Measurements from ENCODE around the gene PAQR4. TPM values are rescaled to one million over a fixed set of nuclear protein-coding genes. Genes with fewer than 3 reads are reported as not detected.

The PAQR4 gene
- total and polyA plus RNA-seq, 2 of the 13 experiments (the other 11 are each of a cell fraction or from before 2014, with no cell fraction given): 15.9 to 24.8 TPM

- TF ChIP-seq, protein P1, sequence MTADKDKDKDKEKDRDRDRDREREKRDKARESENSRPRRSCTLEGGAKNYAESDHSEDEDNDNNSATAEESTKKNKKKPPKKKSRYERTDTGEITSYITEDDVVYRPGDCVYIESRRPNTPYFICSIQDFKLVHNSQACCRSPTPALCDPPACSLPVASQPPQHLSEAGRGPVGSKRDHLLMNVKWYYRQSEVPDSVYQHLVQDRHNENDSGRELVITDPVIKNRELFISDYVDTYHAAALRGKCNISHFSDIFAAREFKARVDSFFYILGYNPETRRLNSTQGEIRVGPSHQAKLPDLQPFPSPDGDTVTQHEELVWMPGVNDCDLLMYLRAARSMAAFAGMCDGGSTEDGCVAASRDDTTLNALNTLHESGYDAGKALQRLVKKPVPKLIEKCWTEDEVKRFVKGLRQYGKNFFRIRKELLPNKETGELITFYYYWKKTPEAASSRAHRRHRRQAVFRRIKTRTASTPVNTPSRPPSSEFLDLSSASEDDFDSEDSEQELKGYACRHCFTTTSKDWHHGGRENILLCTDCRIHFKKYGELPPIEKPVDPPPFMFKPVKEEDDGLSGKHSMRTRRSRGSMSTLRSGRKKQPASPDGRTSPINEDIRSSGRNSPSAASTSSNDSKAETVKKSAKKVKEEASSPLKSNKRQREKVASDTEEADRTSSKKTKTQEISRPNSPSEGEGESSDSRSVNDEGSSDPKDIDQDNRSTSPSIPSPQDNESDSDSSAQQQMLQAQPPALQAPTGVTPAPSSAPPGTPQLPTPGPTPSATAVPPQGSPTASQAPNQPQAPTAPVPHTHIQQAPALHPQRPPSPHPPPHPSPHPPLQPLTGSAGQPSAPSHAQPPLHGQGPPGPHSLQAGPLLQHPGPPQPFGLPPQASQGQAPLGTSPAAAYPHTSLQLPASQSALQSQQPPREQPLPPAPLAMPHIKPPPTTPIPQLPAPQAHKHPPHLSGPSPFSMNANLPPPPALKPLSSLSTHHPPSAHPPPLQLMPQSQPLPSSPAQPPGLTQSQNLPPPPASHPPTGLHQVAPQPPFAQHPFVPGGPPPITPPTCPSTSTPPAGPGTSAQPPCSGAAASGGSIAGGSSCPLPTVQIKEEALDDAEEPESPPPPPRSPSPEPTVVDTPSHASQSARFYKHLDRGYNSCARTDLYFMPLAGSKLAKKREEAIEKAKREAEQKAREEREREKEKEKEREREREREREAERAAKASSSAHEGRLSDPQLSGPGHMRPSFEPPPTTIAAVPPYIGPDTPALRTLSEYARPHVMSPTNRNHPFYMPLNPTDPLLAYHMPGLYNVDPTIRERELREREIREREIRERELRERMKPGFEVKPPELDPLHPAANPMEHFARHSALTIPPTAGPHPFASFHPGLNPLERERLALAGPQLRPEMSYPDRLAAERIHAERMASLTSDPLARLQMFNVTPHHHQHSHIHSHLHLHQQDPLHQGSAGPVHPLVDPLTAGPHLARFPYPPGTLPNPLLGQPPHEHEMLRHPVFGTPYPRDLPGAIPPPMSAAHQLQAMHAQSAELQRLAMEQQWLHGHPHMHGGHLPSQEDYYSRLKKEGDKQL (CRISPR knock-in tag; IDR thresholded peaks at IDR 0.05; ENCODE audit: low read depth): no peak
- TF ChIP-seq CREM (IDR thresholded peaks at IDR 0.05): no peak
- TF ChIP-seq CREM (CRISPR knock-in tag; IDR thresholded peaks at IDR 0.05): no peak
- TF ChIP-seq HMG20B (CRISPR knock-in tag; conservative IDR thresholded peaks at IDR 0.05): no peak
- TF ChIP-seq RFX5 (IDR thresholded peaks at IDR 0.05; ENCODE audit: low read depth, low read length): no peak
- TF ChIP-seq ZNF510 (CRISPR knock-in tag; IDR thresholded peaks at IDR 0.05; ENCODE audit: low read depth): no peak
- peak; percentile 57 for TF ChIP-seq HOXA3 (CRISPR knock-in tag; IDR thresholded peaks at IDR 0.05)
- TF ChIP-seq KDM5A (IDR thresholded peaks at IDR 0.05; ENCODE audit: borderline replicate concordance, low read length): no peak; the same call in 1 of the 2 replicates
- TF ChIP-seq RELA (CRISPR knock-in tag; IDR thresholded peaks at IDR 0.05): no peak
- TF ChIP-seq NKX3-1 (CRISPR knock-in tag; IDR thresholded peaks at IDR 0.05): 0 out of 2 replicates have a peak, but pooled peaks have one; percentile 60
- no peak for TF ChIP-seq SP5 (CRISPR knock-in tag; IDR thresholded peaks at IDR 0.05; ENCODE audit: borderline replicate concordance, low read depth)
- TF ChIP-seq RBM39 (IDR thresholded peaks at IDR 0.05; ENCODE audit: low read depth, low read length, poor library complexity, severe bottlenecking): peak; percentile 20
- peak; percentile 27; the same call in 1 of the 2 replicates for TF ChIP-seq ARID2 (CRISPR knock-in tag; IDR thresholded peaks at IDR 0.05; ENCODE audit: borderline replicate concordance)
- TF ChIP-seq ZNF790 (CRISPR knock-in tag; IDR thresholded peaks at IDR 0.05; ENCODE audit: borderline replicate concordance): peak; percentile 39; the same call in 1 of the 2 replicates
- no peak for TF ChIP-seq TCF7 (IDR thresholded peaks at IDR 0.05; ENCODE audit: low read depth)
- TF ChIP-seq ZBTB38 (CRISPR knock-in tag; IDR thresholded peaks at IDR 0.05): peak; percentile 55; the same call in 1 of the 2 replicates
- peak; percentile 41; the same call in 1 of the 2 replicates for TF ChIP-seq ZNF350 (CRISPR knock-in tag; IDR thresholded peaks at IDR 0.05; ENCODE audit: borderline replicate concordance, low read depth)
- TF ChIP-seq ZNF337 (CRISPR knock-in tag; IDR thresholded peaks at IDR 0.05; ENCODE audit: borderline replicate concordance, low read depth): no peak
- TF ChIP-seq SNAPC5 (CRISPR knock-in tag; IDR thresholded peaks at IDR 0.05; ENCODE audit: borderline replicate concordance): no peak
- TF ChIP-seq ATM (IDR thresholded peaks at IDR 0.05; ENCODE audit: borderline replicate concordance): no peak
- peak; percentile 13; the same call in 1 of the 2 replicates for TF ChIP-seq ZMYM4 (CRISPR knock-in tag; IDR thresholded peaks at IDR 0.05)
- no peak for TF ChIP-seq MIXL1 (CRISPR knock-in tag; IDR thresholded peaks at IDR 0.05)
- no peak for TF ChIP-seq LCORL (IDR thresholded peaks at IDR 0.05)
- TF ChIP-seq LCORL (CRISPR knock-in tag; IDR thresholded peaks at IDR 0.05): peak; percentile 15; the same call in 1 of the 2 replicates
- peak; percentile 26; the same call in 1 of the 2 replicates for TF ChIP-seq ZBTB7B (CRISPR knock-in tag; IDR thresholded peaks at IDR 0.05)
- TF ChIP-seq ZNF747 (CRISPR knock-in tag; IDR thresholded peaks at IDR 0.05; ENCODE audit: borderline replicate concordance): no peak
- TF ChIP-seq ZNF329 (CRISPR knock-in tag; IDR thresholded peaks at IDR 0.05; ENCODE audit: low read depth): no peak
Measured at GRCh38 chr16:2980227-2981176, 11.4 kb downstream of the PAQR4 start, which contains the start of gene PKMYT1 (continued).
